ENCODE data around the gene PKNOX1. TPM values are rescaled to one million over a fixed set of nuclear protein-coding genes. Genes with fewer than 3 reads are reported as not detected.

The PKNOX1 gene
- polyA plus RNA-seq, 2 donors: 6.0 to 7.1 TPM

DNA sequence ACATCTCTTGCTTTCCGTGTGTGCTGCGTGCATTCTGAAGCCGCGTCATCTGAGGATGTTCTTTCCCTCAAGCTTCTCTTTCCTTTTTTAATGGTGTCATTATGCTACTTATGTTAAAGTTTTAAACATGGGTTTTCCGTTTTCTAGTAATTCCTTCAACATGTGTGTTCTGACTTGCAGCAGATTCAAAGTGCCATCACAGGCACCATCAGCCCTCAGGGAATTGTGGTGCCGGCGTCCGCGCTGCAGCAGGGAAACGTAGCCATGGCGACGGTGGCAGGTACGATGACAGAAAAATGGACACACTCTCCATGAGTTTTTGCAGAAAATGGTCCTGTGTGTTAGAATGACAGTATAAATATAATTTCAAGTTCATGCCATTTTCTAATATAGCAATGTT lies 42.4 kb downstream of the PKNOX1 start:
- Histone ChIP-seq H3K27me3 (ENCODE audit: control insufficient read depth in 1 of 2, insufficient read depth in 2 of 2, low read length in 2 of 2) (no peaks in the 10 kb centered on the region), H3K9me3 (ENCODE audit: control insufficient read depth in 2 of 2, insufficient read depth in 1 of 2, low read depth in 1 of 2, low read length in 1 of 2) (no peaks in the 10 kb centered on the region), H3K4me1 (ENCODE audit: control insufficient read depth in 2 of 2, insufficient read depth in 2 of 2, low read length in 1 of 2) (no peaks in the 10 kb centered on the region), H3K36me3 (ENCODE audit: control insufficient read depth in 2 of 2, insufficient read depth in 2 of 2, low read length in 1 of 2) (peaks cover 8 to 34% of the 10 kb centered on the region in 2 donors), H3K27ac (ENCODE audit: low read depth in 2 of 2, low read length in 1 of 2) (no peak overlapping the region), H3K4me3 (ENCODE audit: low read depth in 1 of 2, low read length in 2 of 2) (no peak overlapping the region)
- WGBS, 2 donors: 96% methylated on average over 13 of the region's 13 CpGs

- Histone ChIP-seq H3K9me3 (ENCODE audit: control insufficient read depth in 2 of 2, insufficient read depth in 1 of 2, low read depth in 1 of 2, low read length in 1 of 2) (no peaks in the 10 kb centered on the region), H3K27ac (ENCODE audit: low read depth in 2 of 2, low read length in 1 of 2) (no peak overlapping the region), H3K4me1 (ENCODE audit: control insufficient read depth in 2 of 2, insufficient read depth in 2 of 2, low read length in 1 of 2) (no peaks in the 10 kb centered on the region), H3K36me3 (ENCODE audit: control insufficient read depth in 2 of 2, insufficient read depth in 2 of 2, low read length in 1 of 2) (peaks cover 3 to 36% of the 10 kb centered on the region in 2 donors), H3K27me3 (ENCODE audit: control insufficient read depth in 1 of 2, insufficient read depth in 2 of 2, low read length in 2 of 2) (no peaks in the 10 kb centered on the region), H3K4me3 (ENCODE audit: low read depth in 1 of 2, low read length in 2 of 2) (no peak overlapping the region)
- WGBS, 2 donors: 84 to 89% methylated on average over 10 of the region's 10 CpGs
Observed at GRCh38 chr21:43018519-43018918, 44.2 kb downstream of the PKNOX1 start.

DNA sequence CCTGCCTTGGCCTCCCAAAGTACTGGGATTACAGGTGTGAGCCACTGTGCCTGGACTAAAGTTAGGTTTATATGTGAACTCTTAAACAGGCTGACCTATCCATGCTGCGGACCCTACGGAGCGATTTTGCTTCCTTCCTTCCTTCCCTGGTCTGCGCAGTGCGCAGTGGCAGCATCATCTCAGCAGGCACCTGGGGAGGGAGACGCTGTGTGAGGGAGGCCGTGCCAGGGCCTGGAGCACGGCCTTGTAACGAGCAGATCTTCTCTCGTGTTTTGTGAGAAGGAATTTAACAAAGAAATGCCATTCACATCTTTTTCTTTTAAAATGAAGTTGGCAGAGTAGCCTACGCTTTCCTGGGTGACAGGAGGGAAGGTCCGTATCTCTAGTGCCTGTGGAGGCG lies 45.8 kb downstream of the PKNOX1 start:
- peaks cover 3 to 39% of the 10 kb centered on the region in 2 donors for H3K36me3 ChIP-seq (ENCODE audit: control insufficient read depth in 2 of 2, insufficient read depth in 2 of 2, low read length in 1 of 2)
- no peaks in the 10 kb centered on the region for H3K27me3 ChIP-seq (ENCODE audit: control insufficient read depth in 1 of 2, insufficient read depth in 2 of 2, low read length in 2 of 2)
- 94 to 95% methylated on average over 13 of the region's 13 CpGs for WGBS, 2 donors
- H3K9me3 ChIP-seq (ENCODE audit: control insufficient read depth in 2 of 2, insufficient read depth in 1 of 2, low read depth in 1 of 2, low read length in 1 of 2): no peaks in the 10 kb centered on the region
- no peak overlapping the region for H3K27ac ChIP-seq (ENCODE audit: low read depth in 2 of 2, low read length in 1 of 2)
- H3K4me3 ChIP-seq (ENCODE audit: low read depth in 1 of 2, low read length in 2 of 2): no peak overlapping the region
- no peaks in the 10 kb centered on the region for H3K4me1 ChIP-seq (ENCODE audit: control insufficient read depth in 2 of 2, insufficient read depth in 2 of 2, low read length in 1 of 2)

GRCh38 chr21:43020771-43021170 lies 46.4 kb downstream of the PKNOX1 start:
- Histone ChIP-seq H3K4me1 (ENCODE audit: control insufficient read depth in 2 of 2, insufficient read depth in 2 of 2, low read length in 1 of 2) (no peaks in the 10 kb centered on the region), H3K4me3 (ENCODE audit: low read depth in 1 of 2, low read length in 2 of 2) (no peak overlapping the region), H3K27me3 (ENCODE audit: control insufficient read depth in 1 of 2, insufficient read depth in 2 of 2, low read length in 2 of 2) (no peaks in the 10 kb centered on the region), H3K36me3 (ENCODE audit: control insufficient read depth in 2 of 2, insufficient read depth in 2 of 2, low read length in 1 of 2) (peaks cover 3 to 39% of the 10 kb centered on the region in 2 donors), H3K27ac (ENCODE audit: low read depth in 2 of 2, low read length in 1 of 2) (no peak overlapping the region), H3K9me3 (ENCODE audit: control insufficient read depth in 2 of 2, insufficient read depth in 1 of 2, low read depth in 1 of 2, low read length in 1 of 2) (no peaks in the 10 kb centered on the region)
- 90 to 95% methylated on average over 6 of the region's 6 CpGs for WGBS, 2 donors

- H3K4me3 ChIP-seq (ENCODE audit: low read depth in 1 of 2, low read length in 2 of 2): no peak overlapping the region
- no peak overlapping the region for H3K27ac ChIP-seq (ENCODE audit: low read depth in 2 of 2, low read length in 1 of 2)
- peaks cover 3 to 36% of the 10 kb centered on the region in 2 donors for H3K36me3 ChIP-seq (ENCODE audit: control insufficient read depth in 2 of 2, insufficient read depth in 2 of 2, low read length in 1 of 2)
- WGBS, 2 donors: 93 to 94% methylated on average over 10 of the region's 10 CpGs
- no peaks in the 10 kb centered on the region for H3K9me3 ChIP-seq (ENCODE audit: control insufficient read depth in 2 of 2, insufficient read depth in 1 of 2, low read depth in 1 of 2, low read length in 1 of 2)
- no peaks in the 10 kb centered on the region for H3K27me3 ChIP-seq (ENCODE audit: control insufficient read depth in 1 of 2, insufficient read depth in 2 of 2, low read length in 2 of 2)
- H3K4me1 ChIP-seq (ENCODE audit: control insufficient read depth in 2 of 2, insufficient read depth in 2 of 2, low read length in 1 of 2): no peaks in the 10 kb centered on the region
Observed at GRCh38 chr21:43021191-43021590, 46.8 kb downstream of the PKNOX1 start.

DNA sequence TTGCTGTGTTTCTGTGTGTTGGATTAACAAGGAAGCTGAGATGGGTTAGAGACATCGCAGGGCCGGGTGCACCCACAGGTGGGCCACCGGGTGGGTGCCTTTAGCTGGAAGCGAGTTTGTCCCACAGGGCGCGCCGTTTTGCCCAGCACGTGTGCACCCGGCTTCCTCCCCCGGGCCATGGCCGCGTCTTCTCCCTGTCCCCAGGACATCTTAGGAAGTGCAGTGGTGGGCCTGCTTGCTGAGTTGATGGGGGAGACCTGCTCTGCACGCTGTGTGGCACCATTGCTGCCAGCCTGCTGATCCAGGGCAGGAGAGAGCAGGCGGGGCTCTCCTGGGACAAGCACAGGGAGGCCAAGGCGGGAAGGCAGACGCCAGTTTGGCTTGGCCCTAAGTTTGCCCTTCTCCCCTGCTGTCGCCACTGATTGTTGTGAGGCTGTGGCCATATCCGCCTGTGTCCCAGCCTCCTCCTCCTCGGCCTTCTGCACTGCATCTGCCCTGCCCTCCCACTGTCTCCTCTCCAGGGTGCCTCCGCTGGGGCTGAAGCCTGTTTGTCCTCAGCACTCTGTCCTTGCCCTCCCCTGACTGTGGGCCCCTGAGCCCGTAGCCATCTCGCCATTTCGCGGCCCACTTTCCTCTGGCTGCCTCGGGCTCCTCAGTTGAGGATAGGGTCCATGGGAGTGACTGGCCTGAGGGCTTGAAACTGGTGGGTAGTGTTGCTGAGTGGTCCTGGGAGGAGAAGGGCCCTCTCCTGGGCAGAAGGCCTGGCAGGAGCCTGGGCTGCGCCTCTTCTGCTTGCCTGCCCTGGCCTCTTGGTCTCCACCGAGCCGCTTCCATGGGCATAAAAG lies 47.6 kb downstream of the PKNOX1 start:
- Histone ChIP-seq H3K4me3 (ENCODE audit: low read depth in 1 of 2, low read length in 2 of 2) (no peak overlapping the region), H3K9me3 (ENCODE audit: control insufficient read depth in 2 of 2, insufficient read depth in 1 of 2, low read depth in 1 of 2, low read length in 1 of 2) (no peaks in the 10 kb centered on the region), H3K27ac (ENCODE audit: low read depth in 2 of 2, low read length in 1 of 2) (no peak overlapping the region), H3K36me3 (ENCODE audit: control insufficient read depth in 2 of 2, insufficient read depth in 2 of 2, low read length in 1 of 2) (peaks cover 3 to 32% of the 10 kb centered on the region in 2 donors), H3K4me1 (ENCODE audit: control insufficient read depth in 2 of 2, insufficient read depth in 2 of 2, low read length in 1 of 2) (no peaks in the 10 kb centered on the region), H3K27me3 (ENCODE audit: control insufficient read depth in 1 of 2, insufficient read depth in 2 of 2, low read length in 2 of 2) (no peaks in the 10 kb centered on the region)
- 93 to 94% methylated on average over 27 to 28 of the region's 28 CpGs for WGBS, 2 donors

DNA sequence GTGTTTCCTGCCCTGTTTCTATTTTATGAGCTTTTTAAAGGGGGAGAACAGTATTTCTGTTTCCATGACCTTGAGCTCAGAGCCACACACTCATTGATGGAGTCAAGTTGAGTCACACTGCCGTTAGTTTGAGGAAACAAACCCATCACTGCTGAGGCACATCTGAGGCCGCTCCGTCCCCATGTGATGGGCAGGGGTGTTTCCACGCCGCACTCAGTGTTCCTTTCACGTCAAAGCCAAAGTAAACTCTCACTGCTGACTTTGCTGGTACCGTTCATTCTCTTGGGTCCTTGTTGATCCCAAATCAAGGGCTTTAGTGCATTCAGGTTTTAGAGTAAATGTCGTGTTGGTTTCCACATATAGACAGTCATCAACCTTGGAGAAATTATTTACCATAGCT lies 48.8 kb downstream of the PKNOX1 start:
- Histone ChIP-seq H3K4me1 (ENCODE audit: control insufficient read depth in 2 of 2, insufficient read depth in 2 of 2, low read length in 1 of 2) (no peaks in the 10 kb centered on the region), H3K9me3 (ENCODE audit: control insufficient read depth in 2 of 2, insufficient read depth in 1 of 2, low read depth in 1 of 2, low read length in 1 of 2) (no peaks in the 10 kb centered on the region), H3K27ac (ENCODE audit: low read depth in 2 of 2, low read length in 1 of 2) (no peak overlapping the region), H3K36me3 (ENCODE audit: control insufficient read depth in 2 of 2, insufficient read depth in 2 of 2, low read length in 1 of 2) (peaks cover 3 to 32% of the 10 kb centered on the region in 2 donors), H3K4me3 (ENCODE audit: low read depth in 1 of 2, low read length in 2 of 2) (no peak overlapping the region), H3K27me3 (ENCODE audit: control insufficient read depth in 1 of 2, insufficient read depth in 2 of 2, low read length in 2 of 2) (no peaks in the 10 kb centered on the region)
- WGBS, 2 donors: 90 to 93% methylated on average over 8 of the region's 8 CpGs

DNA sequence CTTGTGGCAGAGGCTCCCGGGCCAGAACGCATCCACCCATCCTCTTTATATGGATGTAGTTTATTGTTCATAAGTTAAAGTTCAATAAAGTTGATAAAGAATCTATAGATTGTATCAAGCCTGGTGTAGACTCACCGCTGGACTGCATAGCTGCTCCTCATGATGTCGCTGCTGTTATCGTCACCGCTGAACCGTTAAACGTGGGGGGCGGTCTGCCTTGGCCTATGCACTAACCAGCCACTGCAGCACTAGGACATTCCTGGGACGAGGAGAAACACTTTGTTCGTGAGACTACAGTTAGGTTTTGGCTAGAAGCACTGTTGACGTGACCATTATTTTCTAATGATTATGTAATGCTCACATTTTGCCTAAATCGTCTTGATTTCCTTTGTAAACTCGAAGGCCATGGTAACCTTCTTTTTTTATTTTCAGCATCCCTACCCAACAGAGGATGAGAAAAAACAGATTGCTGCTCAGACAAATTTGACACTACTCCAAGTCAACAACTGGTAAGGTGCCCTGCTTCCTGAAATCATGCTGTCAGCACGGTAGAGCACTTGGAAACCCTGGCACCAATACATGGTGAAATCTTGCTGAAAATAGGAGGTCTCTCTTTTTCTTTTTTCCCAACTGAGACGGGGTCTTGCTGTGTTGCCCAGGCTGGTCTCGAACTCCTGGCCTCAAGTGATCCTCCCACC lies 50.2 kb downstream of the PKNOX1 start:
- Histone ChIP-seq H3K9me3 (ENCODE audit: control insufficient read depth in 2 of 2, insufficient read depth in 1 of 2, low read depth in 1 of 2, low read length in 1 of 2) (no peaks in the 10 kb centered on the region), H3K27me3 (ENCODE audit: control insufficient read depth in 1 of 2, insufficient read depth in 2 of 2, low read length in 2 of 2) (no peaks in the 10 kb centered on the region), H3K27ac (ENCODE audit: low read depth in 2 of 2, low read length in 1 of 2) (no peak overlapping the region), H3K4me3 (ENCODE audit: low read depth in 1 of 2, low read length in 2 of 2) (no peak overlapping the region), H3K4me1 (ENCODE audit: control insufficient read depth in 2 of 2, insufficient read depth in 2 of 2, low read length in 1 of 2) (no peaks in the 10 kb centered on the region), H3K36me3 (ENCODE audit: control insufficient read depth in 2 of 2, insufficient read depth in 2 of 2, low read length in 1 of 2) (peaks cover 0 to 34% of the 10 kb centered on the region in 2 donors)
- 93 to 94% methylated on average over 17 of the region's 17 CpGs for WGBS, 2 donors

DNA sequence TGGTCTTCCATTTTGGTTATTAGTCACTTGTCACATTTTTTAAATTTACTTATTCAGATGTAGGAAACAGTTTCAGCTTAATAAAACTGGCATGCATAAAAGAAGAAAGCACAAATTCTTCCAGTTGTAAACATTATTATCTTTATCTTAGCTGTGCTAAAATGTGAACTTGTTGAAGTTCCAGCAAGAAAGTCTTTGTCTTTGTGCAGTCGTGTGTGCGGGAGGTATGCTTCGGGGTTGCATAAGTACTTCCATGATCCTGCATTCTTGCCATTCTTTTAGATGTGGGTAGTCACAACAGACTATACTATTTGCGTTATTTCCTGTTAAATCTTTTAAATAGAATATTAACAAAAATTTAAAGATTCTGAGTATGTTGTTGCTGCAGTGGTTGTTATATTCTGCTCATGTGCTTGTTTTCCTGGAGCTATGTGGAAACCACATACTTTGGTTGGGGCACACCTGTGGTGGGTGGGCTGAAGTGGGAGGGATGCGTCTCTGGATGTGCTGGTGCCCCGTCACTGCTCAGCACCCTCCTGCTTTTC lies 51.3 kb downstream of the PKNOX1 start:
- Histone ChIP-seq H3K27ac (ENCODE audit: low read depth in 2 of 2, low read length in 1 of 2) (no peak overlapping the region), H3K9me3 (ENCODE audit: control insufficient read depth in 2 of 2, insufficient read depth in 1 of 2, low read depth in 1 of 2, low read length in 1 of 2) (no peaks in the 10 kb centered on the region), H3K4me1 (ENCODE audit: control insufficient read depth in 2 of 2, insufficient read depth in 2 of 2, low read length in 1 of 2) (no peaks in the 10 kb centered on the region), H3K27me3 (ENCODE audit: control insufficient read depth in 1 of 2, insufficient read depth in 2 of 2, low read length in 2 of 2) (no peaks in the 10 kb centered on the region), H3K36me3 (ENCODE audit: control insufficient read depth in 2 of 2, insufficient read depth in 2 of 2, low read length in 1 of 2) (peaks cover 0 to 31% of the 10 kb centered on the region in 2 donors), H3K4me3 (ENCODE audit: low read depth in 1 of 2, low read length in 2 of 2) (no peak overlapping the region)
- WGBS, 2 donors: 88 to 92% methylated on average over 6 of the region's 6 CpGs

All from esophagus (tissue), 2 donors.